SK-N-SH (cell line): ENCODE measurements around the gene WDR90. TPM values are rescaled to one million over a fixed set of nuclear protein-coding genes. Genes with fewer than 3 reads are reported as not detected.

Experiments used
- CTCF ChIA-PET: fragments of 300-600, 350-600 bp; formaldehyde crosslinking; extraction: SDS; loops from one replicate; lab custom pipeline; 2021; lab: Yijun Ruan, JAX
- POLR2A ChIA-PET: fragments of 350-600 bp; sonication (Branson Sonifier 250); formaldehyde crosslinking; extraction: SDS; loops from one replicate; lab custom pipeline; 2020; ENCODE audit warnings: antibody characterized with exemption, inconsistent platforms; lab: Yijun Ruan, JAX
- DNase-seq: peaks from one replicate; pipeline ENCODE4 v3.0.0; 2012
- H2AFZ ChIP-seq: fragments of 200-600 bp; sonication (generic); 2 replicates; pipeline ENCODE4 v1.8.1; 2016; ENCODE audit warnings: antibody characterized with exemption, mild to moderate bottlenecking, low read depth
- H3F3A ChIP-seq: fragments of 200-600 bp; sonication (generic); replicated peaks from 2 replicates; pipeline ENCODE3; 2016; ENCODE audit warnings: antibody characterized with exemption, mild to moderate bottlenecking; ENCODE audit not compliant: insufficient read depth
- H3K27ac ChIP-seq, 2 experiments: fragments of 200-500 bp in 1 of 2; fragments of 200-600 bp in 1 of 2; sonication (Bioruptor generic) in 1 of 2; sonication (generic), shearing (Covaris generic) in 1 of 2; 2 replicates each; pipeline versions ENCODE4 v1.5.1 to v1.6.1; 2014 to 2016; ENCODE audit warnings: low read depth in 2 of 2, inconsistent platforms in 1 of 2, low read length in 1 of 2, mild to moderate bottlenecking in 1 of 2, mixed read lengths in 1 of 2
- H3K27me3 ChIP-seq: fragments of 200-600 bp; sonication (generic), shearing (Covaris generic); 2 replicates; pipeline ENCODE4 v1.6.1; 2016; ENCODE audit warnings: mixed run types; ENCODE audit not compliant: insufficient read depth
- H3K36me3 ChIP-seq, 2 experiments: fragments of 200-500 bp in 1 of 2; fragments of 200-600 bp in 1 of 2; sonication (Bioruptor generic) in 1 of 2; sonication (generic) in 1 of 2; replicated peaks in 1 of 2; 2 replicates each; pipeline versions ENCODE3 to v1.5.1; 2014 to 2016; ENCODE audit warnings: low read length in 1 of 2, mild to moderate bottlenecking in 1 of 2; ENCODE audit not compliant: insufficient read depth in 2 of 2, control insufficient read depth in 1 of 2
- H3K4me1 ChIP-seq, 2 experiments: fragments of 200-500 bp in 1 of 2; fragments of 200-600 bp in 1 of 2; sonication (Bioruptor generic) in 1 of 2; sonication (generic), shearing (Covaris generic) in 1 of 2; 2 replicates each; pipeline versions ENCODE4 v1.5.1 to v1.6.1; 2014 to 2016; ENCODE audit warnings: low read depth in 1 of 2, low read length in 1 of 2, mixed run types in 1 of 2; ENCODE audit not compliant: insufficient read depth in 2 of 2, control insufficient read depth in 1 of 2
- H3K4me2 ChIP-seq: fragments of 200-600 bp; sonication (generic), shearing (Covaris generic); 2 replicates; pipeline ENCODE4 v1.6.1; 2017; ENCODE audit warnings: mixed run types
- H3K4me3 ChIP-seq, 2 experiments: fragments of 200-500 bp in 1 of 2; fragments of 200-600 bp in 1 of 2; sonication (Bioruptor generic) in 1 of 2; sonication (generic), shearing (Covaris generic) in 1 of 2; 2 replicates each; pipeline versions ENCODE4 v1.5.1 to v1.8.1; 2014 to 2016; ENCODE audit warnings: low read depth in 2 of 2, inconsistent platforms in 1 of 2, low read length in 1 of 2, mild to moderate bottlenecking in 1 of 2, mixed read lengths in 1 of 2, moderate library complexity in 1 of 2
- H3K79me2 ChIP-seq: fragments of 200-600 bp; sonication (generic); 2 replicates; pipeline ENCODE4 v1.8.1; 2017; ENCODE audit warnings: mild to moderate bottlenecking; ENCODE audit not compliant: insufficient read depth
- H3K9ac ChIP-seq: fragments of 200-600 bp; sonication (generic); 2 replicates; pipeline ENCODE4 v1.6.1; 2017; ENCODE audit warnings: mixed run types
- H3K9me2 ChIP-seq: fragments of 200-600 bp; sonication (generic); 2 replicates; pipeline ENCODE4 v1.6.1; 2017; ENCODE audit warnings: mixed run types
- H3K9me3 ChIP-seq: fragments of 200-600 bp; sonication (generic); 2 replicates; pipeline ENCODE4 v1.6.1; 2017; ENCODE audit warnings: mixed run types, mild to moderate bottlenecking, moderate library complexity
- H4K20me1 ChIP-seq: fragments of 200-600 bp; sonication (generic); 2 replicates; pipeline ENCODE4 v1.6.1; 2017; ENCODE audit warnings: mild to moderate bottlenecking, mixed run types; ENCODE audit not compliant: insufficient read depth
- ELF1 ChIP-seq: IDR thresholded peaks from 2 replicates; pipeline ENCODE4 v1.4.0; 2012
- FOSL2 ChIP-seq: IDR thresholded peaks from 2 replicates; pipeline ENCODE4 v1.4.0; 2012; ENCODE audit warnings: low read depth, mild to moderate bottlenecking, moderate library complexity, borderline replicate concordance
- FOXJ3 ChIP-seq: sonication (generic); formaldehyde crosslinking; IDR thresholded peaks from 2 replicates; pipeline ENCODE4 v1.5.1; 2020; ENCODE audit warnings: mild to moderate bottlenecking, missing genetic modification reagents
- FOXM1 ChIP-seq: IDR thresholded peaks from 2 replicates; pipeline ENCODE4 v1.4.0; 2012; ENCODE audit warnings: low read depth, mild to moderate bottlenecking
- MEF2A ChIP-seq: IDR thresholded peaks from 2 replicates; pipeline ENCODE4 v1.4.0; 2012; ENCODE audit warnings: low read depth, borderline replicate concordance
- MXI1 ChIP-seq: IDR thresholded peaks from 2 replicates; pipeline ENCODE4 v1.6.1; 2012; ENCODE audit warnings: mild to moderate bottlenecking, low read depth, low read length, improper control_type of control experiment
- NRF1 ChIP-seq: IDR thresholded peaks from 2 replicates; pipeline ENCODE4 v1.6.1; 2012; ENCODE audit warnings: low read depth, mild to moderate bottlenecking, low read length
- RCOR1 ChIP-seq: fragments of 150-350 bp; IDR thresholded peaks from 2 replicates; pipeline ENCODE4 v1.6.1; 2017; ENCODE audit warnings: antibody characterized with exemption, low read length
- RFX5 ChIP-seq: IDR thresholded peaks from 2 replicates; pipeline ENCODE4 v1.6.1; 2012; ENCODE audit warnings: mild to moderate bottlenecking, improper control_type of control experiment, low read length
- TAF1 ChIP-seq: IDR thresholded peaks from 2 replicates; pipeline ENCODE4 v1.6.1; 2012; ENCODE audit warnings: low read depth, mild to moderate bottlenecking, low read length, moderate library complexity, borderline replicate concordance
- YY1 ChIP-seq: IDR thresholded peaks from 2 replicates; pipeline ENCODE4 v1.4.0; 2012; ENCODE audit warnings: low read depth, mild to moderate bottlenecking
- WGBS: methylation state at CpG from one replicate; pipeline ENCODE4 v1.1.6; 2017; ENCODE audit warnings: low lambda C conversion rate; 5-methylcytosine and 5-hydroxymethylcytosine counted together
- polyA plus RNA-seq, 3 experiments: library from polyadenylated mRNA; depleted of rRNA; stranded (reverse); fragments of >200 nt; gene quantifications; 2 replicates each; pipeline ENCODE4 v1.2.3, GENCODE V29; 2012
- TF ChIP-seq, protein P1 (sequence below): fragments of 200-600 bp; sonication (generic); IDR thresholded peaks from 2 replicates; pipeline ENCODE4 v1.6.1; 2017; ENCODE audit warnings: antibody characterized with exemption, mild to moderate bottlenecking, moderate library complexity
- TF ChIP-seq, protein P2 (sequence below): IDR thresholded peaks from 2 replicates; pipeline ENCODE4 v1.4.0; 2012; ENCODE audit warnings: low read depth
- TF ChIP-seq, protein P3 (sequence below): fragments of 150-350 bp; IDR thresholded peaks from 2 replicates; pipeline ENCODE4 v1.6.1; 2016; ENCODE audit warnings: mild to moderate bottlenecking, low read depth, low read length
- TF ChIP-seq, protein P4 (sequence below): IDR thresholded peaks from 2 replicates; pipeline ENCODE4 v1.6.1; 2012; ENCODE audit warnings: mild to moderate bottlenecking, low read depth, low read length, moderate library complexity

Gene WDR90
- polyA plus RNA-seq, 1 of the 3 experiments (the other 2 are of a cell fraction), result 32.0 TPM

DNA sequence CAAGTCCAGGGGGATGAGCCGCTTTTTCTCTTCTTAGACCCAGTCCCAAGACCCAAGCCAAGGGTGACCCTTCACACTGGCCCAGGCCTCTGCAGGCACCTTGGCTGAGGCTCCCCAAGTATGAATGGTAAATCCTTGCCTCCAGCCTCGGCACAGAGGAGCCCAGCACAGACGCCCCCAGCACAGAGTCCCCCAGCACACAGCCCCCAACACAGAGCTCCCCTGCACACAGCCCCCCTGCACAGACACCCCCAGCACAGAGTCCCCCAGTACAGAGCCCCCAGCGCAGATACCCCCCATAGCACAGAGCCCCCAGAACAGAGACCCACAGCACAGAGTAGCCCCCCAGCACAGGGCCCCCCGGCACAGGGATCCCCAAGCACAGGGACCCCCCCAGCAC is 8.6 kb upstream of the WDR90 start:
- Histone ChIP-seq H3K4me2 (peak overlapping the region; percentile 86), H3K36me3 (no peaks in the 10 kb centered on the region), H3K9me3 (no peaks in the 10 kb centered on the region), H3F3A (peaks cover 13% of the 10 kb centered on the region), H2AFZ (no peak overlapping the region), H3K9me2 (no peaks in the 10 kb centered on the region), H3K4me1 (peaks cover 6 to 32% of the 10 kb centered on the region in 2 experiments; a peak in 2 of 4 replicates), H4K20me1 (no peaks in the 10 kb centered on the region; the same call in 1 of the 2 replicates), H3K79me2 (peaks cover 15% of the 10 kb centered on the region; the same call in 1 of the 2 replicates), H3K27me3 (no peaks in the 10 kb centered on the region), H3K4me3 (peak overlapping the region in 1 of 2 experiments; percentile 76; a peak in 1 of 4 replicates), H3K9ac (peak overlapping the region; percentile 83; the same call in 1 of the 2 replicates), H3K27ac (no peak overlapping the region; a peak in 1 of 4 replicates)
- TF ChIP-seq NRF1 (no peak), RFX5 (no peak)
- TF ChIP-seq, protein P1, sequence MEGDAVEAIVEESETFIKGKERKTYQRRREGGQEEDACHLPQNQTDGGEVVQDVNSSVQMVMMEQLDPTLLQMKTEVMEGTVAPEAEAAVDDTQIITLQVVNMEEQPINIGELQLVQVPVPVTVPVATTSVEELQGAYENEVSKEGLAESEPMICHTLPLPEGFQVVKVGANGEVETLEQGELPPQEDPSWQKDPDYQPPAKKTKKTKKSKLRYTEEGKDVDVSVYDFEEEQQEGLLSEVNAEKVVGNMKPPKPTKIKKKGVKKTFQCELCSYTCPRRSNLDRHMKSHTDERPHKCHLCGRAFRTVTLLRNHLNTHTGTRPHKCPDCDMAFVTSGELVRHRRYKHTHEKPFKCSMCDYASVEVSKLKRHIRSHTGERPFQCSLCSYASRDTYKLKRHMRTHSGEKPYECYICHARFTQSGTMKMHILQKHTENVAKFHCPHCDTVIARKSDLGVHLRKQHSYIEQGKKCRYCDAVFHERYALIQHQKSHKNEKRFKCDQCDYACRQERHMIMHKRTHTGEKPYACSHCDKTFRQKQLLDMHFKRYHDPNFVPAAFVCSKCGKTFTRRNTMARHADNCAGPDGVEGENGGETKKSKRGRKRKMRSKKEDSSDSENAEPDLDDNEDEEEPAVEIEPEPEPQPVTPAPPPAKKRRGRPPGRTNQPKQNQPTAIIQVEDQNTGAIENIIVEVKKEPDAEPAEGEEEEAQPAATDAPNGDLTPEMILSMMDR, result no peak
- no peak for DNase-seq
- POLR2A ChIA-PET, result no interaction called here
- CTCF ChIA-PET, result no interaction called here
- WGBS, result 100% methylated on average over 3 of the region's 5 CpGs

DNA sequence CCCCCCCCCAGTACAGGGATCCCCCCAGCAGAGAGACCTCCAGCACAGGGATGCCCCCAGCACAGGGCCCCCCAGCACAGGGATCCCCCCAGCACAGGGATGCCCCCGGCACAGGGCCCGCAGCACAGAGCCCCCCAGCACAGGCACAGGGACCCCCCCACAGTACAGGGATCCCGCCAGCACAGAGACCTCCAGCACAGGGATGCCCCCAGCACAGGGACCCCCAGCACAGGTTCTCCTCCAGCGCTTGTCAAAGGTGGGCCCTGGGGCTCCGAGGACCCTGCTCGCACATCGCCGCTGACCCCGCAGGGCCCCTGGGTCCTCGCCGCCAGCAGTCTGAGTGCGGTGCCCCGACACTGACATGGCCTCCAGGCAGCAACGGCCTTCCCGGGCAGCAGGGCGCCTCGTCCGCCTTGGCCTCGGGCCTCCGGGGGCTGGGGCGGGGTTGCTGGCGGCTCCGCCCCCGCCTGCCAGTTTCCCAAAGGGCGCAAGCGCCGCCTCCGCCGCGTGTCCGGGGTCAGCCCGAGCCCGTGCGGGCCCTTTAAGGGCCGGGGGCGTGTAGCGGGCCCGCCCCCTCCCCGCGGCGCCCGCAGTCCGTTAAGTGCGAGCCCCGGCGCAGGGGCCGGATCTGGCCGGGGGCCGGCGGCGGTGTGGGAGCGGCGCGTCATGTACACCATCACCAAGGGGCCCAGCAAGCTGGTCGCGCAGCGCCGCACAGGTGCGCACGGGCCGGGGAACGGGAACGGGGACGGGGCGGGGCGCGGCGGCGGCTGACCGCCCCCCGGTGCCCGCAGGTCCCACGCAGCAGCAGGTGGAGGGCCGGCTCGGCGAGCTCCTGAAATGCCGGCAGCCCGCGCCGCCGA is 7.6 kb upstream of the WDR90 start, which contains the start of gene MCRIP2:
TSS of gene MCRIP2 (plus strand) at position 503 of the 863 bp plus-strand sequence. CDS start at position 667, 164 bp downstream.
- Histone ChIP-seq H3K9ac (peak within 1 kb of the TSS; percentile 83), H3K27ac (peak within 1 kb of the TSS in 1 of 2 experiments; percentile 83; a peak in 1 of 4 replicates), H3K36me3 (no peaks in the 10 kb centered on the region), H3K79me2 (peaks cover 11% of the 10 kb centered on the region; the same call in 1 of the 2 replicates), H3K27me3 (no peaks in the 10 kb centered on the region), H4K20me1 (no peaks in the 10 kb centered on the region), H3K9me2 (no peaks in the 10 kb centered on the region), H3K4me3 (peak within 1 kb of the TSS; percentile 73 to 76), H3K4me1 (peaks cover 6 to 32% of the 10 kb centered on the region in 2 experiments; a peak in 2 of 4 replicates), H3K9me3 (no peaks in the 10 kb centered on the region), H3K4me2 (peak within 1 kb of the TSS; percentile 86), H2AFZ (peak within 1 kb of the TSS; percentile 82), H3F3A (peaks cover 13% of the 10 kb centered on the region)
- DNase-seq, result peak; percentile 93
- CTCF ChIA-PET, result interaction anchor here (0.6 to 1.0 kb wide), 3 partner anchors 15 to 39 kb away, joined by 3 read pairs; partner anchors contain the start of gene STUB1
- POLR2A ChIA-PET, result interaction anchor here (1.0 to 1.9 kb wide), 2 partner anchors 11 to 38 kb away, joined by 4 read pairs; no protein-coding TSS in a partner anchor
- WGBS, result 0% methylated on average over 20 of the region's 81 CpGs
- TF ChIP-seq, protein P2, sequence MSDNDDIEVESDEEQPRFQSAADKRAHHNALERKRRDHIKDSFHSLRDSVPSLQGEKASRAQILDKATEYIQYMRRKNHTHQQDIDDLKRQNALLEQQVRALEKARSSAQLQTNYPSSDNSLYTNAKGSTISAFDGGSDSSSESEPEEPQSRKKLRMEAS, result peak; percentile 81; the same call in 1 of the 2 replicates
- TF ChIP-seq RCOR1 (no peak), ELF1 (no peak), TAF1 (peak; percentile 67), MEF2A (no peak), MXI1 (peak; percentile 64), FOXJ3 (CRISPR knock-in tag) (no peak), FOXM1 (no peak), YY1 (peak; percentile 66; the same call in 1 of the 2 replicates), NRF1 (peak; percentile 60), FOSL2 (no peak)
- TF ChIP-seq, protein P1, result no peak
- TF ChIP-seq, protein P3, sequence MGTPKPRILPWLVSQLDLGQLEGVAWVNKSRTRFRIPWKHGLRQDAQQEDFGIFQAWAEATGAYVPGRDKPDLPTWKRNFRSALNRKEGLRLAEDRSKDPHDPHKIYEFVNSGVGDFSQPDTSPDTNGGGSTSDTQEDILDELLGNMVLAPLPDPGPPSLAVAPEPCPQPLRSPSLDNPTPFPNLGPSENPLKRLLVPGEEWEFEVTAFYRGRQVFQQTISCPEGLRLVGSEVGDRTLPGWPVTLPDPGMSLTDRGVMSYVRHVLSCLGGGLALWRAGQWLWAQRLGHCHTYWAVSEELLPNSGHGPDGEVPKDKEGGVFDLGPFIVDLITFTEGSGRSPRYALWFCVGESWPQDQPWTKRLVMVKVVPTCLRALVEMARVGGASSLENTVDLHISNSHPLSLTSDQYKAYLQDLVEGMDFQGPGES, result no peak
- TF ChIP-seq, protein P4, sequence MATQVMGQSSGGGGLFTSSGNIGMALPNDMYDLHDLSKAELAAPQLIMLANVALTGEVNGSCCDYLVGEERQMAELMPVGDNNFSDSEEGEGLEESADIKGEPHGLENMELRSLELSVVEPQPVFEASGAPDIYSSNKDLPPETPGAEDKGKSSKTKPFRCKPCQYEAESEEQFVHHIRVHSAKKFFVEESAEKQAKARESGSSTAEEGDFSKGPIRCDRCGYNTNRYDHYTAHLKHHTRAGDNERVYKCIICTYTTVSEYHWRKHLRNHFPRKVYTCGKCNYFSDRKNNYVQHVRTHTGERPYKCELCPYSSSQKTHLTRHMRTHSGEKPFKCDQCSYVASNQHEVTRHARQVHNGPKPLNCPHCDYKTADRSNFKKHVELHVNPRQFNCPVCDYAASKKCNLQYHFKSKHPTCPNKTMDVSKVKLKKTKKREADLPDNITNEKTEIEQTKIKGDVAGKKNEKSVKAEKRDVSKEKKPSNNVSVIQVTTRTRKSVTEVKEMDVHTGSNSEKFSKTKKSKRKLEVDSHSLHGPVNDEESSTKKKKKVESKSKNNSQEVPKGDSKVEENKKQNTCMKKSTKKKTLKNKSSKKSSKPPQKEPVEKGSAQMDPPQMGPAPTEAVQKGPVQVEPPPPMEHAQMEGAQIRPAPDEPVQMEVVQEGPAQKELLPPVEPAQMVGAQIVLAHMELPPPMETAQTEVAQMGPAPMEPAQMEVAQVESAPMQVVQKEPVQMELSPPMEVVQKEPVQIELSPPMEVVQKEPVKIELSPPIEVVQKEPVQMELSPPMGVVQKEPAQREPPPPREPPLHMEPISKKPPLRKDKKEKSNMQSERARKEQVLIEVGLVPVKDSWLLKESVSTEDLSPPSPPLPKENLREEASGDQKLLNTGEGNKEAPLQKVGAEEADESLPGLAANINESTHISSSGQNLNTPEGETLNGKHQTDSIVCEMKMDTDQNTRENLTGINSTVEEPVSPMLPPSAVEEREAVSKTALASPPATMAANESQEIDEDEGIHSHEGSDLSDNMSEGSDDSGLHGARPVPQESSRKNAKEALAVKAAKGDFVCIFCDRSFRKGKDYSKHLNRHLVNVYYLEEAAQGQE, result no peak
